K562 (cell line): ENCODE data around the gene CLDN5. TPM values are rescaled to one million over a fixed set of nuclear protein-coding genes. Genes with fewer than 3 reads are reported as not detected.

Experiments used
- ARHGAP35 ChIP-seq: fragments of 450-650 bp; IDR thresholded peaks from 2 replicates; pipeline ENCODE4 v1.6.1; 2018; ENCODE audit not compliant: partially characterized antibody
- CTCF ChIP-seq, 3 experiments: IDR thresholded peaks in 2 of 3; conservative IDR thresholded peaks in 1 of 3; 2 replicates each; pipeline ENCODE4 v1.5.1; 2011 to 2012; ENCODE audit warnings: low read length in 3 of 3, mild to moderate bottlenecking in 3 of 3, control low read depth in 2 of 3, improper control_type of control experiment in 1 of 3, inconsistent platforms in 1 of 3, low read depth in 1 of 3, mixed read lengths in 1 of 3, moderate library complexity in 1 of 3; ENCODE audit not compliant: insufficient read depth in 2 of 3
- FOXP4 ChIP-seq: sonication (generic); formaldehyde crosslinking; IDR thresholded peaks from 2 replicates; pipeline ENCODE4 v1.8.0; 2022; ENCODE audit warnings: mild to moderate bottlenecking, missing genetic modification reagents, borderline replicate concordance
- GABPB2 ChIP-seq: fragments of 250-450 bp; sonication (Bioruptor Pico); conservative IDR thresholded peaks from 2 replicates; pipeline ENCODE4 v1.5.1; 2021; ENCODE audit warnings: mild to moderate bottlenecking
- HDAC1 ChIP-seq, 2 experiments: fragments of 450-650 bp; IDR thresholded peaks; 2 replicates each; pipeline ENCODE4 v1.6.1; 2016 to 2017; ENCODE audit warnings: inconsistent platforms in 1 of 2, mild to moderate bottlenecking in 1 of 2, moderate library complexity in 1 of 2
- SREBF2 ChIP-seq: sonication (generic); formaldehyde crosslinking; IDR thresholded peaks from 2 replicates; pipeline ENCODE4 v1.4.0; 2020; ENCODE audit warnings: mild to moderate bottlenecking, missing genetic modification reagents
- SRSF9 ChIP-seq: fragments of 200-400 bp; formaldehyde crosslinking; IDR thresholded peaks from 2 replicates; pipeline ENCODE4 v1.6.1; 2017; ENCODE audit warnings: low read depth, low read length, borderline replicate concordance
- ZNF311 ChIP-seq: fragments of 250-450 bp; sonication (Bioruptor Pico); IDR thresholded peaks from 2 replicates; pipeline ENCODE4 v1.4.0; 2020; ENCODE audit warnings: mild to moderate bottlenecking, moderate library complexity
- ZNF431 ChIP-seq: sonication (generic); formaldehyde crosslinking; IDR thresholded peaks from 2 replicates; pipeline ENCODE4 v1.8.0; 2022; ENCODE audit warnings: mild to moderate bottlenecking, missing genetic modification reagents
- ZNF589 ChIP-seq: fragments of 200-800 bp; sonication (Bioruptor generic); IDR thresholded peaks from 2 replicates; pipeline ENCODE4 v1.6.1; 2016; ENCODE audit warnings: low read depth, missing genetic modification characterization, missing compliant biosample characterization
- polyA plus RNA-seq, 8 experiments: library from polyadenylated mRNA; depleted of rRNA in 4 of 8; stranded (reverse) in 5 of 8; unstranded in 3 of 8; fragments of >200 nt; fragmentation: Nextera tagmentation in 2 of 8; fragmentation: Illumina TruSeq in 1 of 8; extraction: Ambion mirVana in 2 of 8; extraction: Trizol in 1 of 8; gene quantifications; 2 replicates each; pipeline versions ENCODE4 v1.2.1 to v1.2.3, GENCODE V29; 2011 to 2014; ENCODE audit warnings: inconsistent platforms in 1 of 8, missing spikeins in 1 of 8
- total RNA-seq, 7 experiments: library from RNA; depleted of rRNA in 6 of 7; stranded (reverse); fragments of >200 nt in 6 of 7; fragmentation: Illumina TruSeq in 2 of 7; extraction: Trizol in 2 of 7; gene quantifications; 2 replicates each; pipeline versions ENCODE4 v1.2.1 to v1.2.3, GENCODE V29; 2011 to 2021; ENCODE audit warnings: low replicate concordance in 1 of 7
- TF ChIP-seq, protein P1 (sequence below): fragments of 450-650 bp; IDR thresholded peaks from 2 replicates; pipeline ENCODE4 v1.6.1; 2016; ENCODE audit warnings: mild to moderate bottlenecking
- TF ChIP-seq, protein P2 (sequence below): sonication (generic); formaldehyde crosslinking; IDR thresholded peaks from 2 replicates; pipeline ENCODE4 v1.8.1; 2023; ENCODE audit warnings: mild to moderate bottlenecking, missing genetic modification reagents

The CLDN5 gene
- total and polyA plus RNA-seq, 9 of the 15 experiments (the other 6 are each of a cell fraction or from before 2014, with no cell fraction given): 0.20 TPM; not detected in 8

GRCh38 chr22:19480173-19480568, 44.0 kb downstream of the CLDN5 start (continued):
- TF ChIP-seq, protein P1, sequence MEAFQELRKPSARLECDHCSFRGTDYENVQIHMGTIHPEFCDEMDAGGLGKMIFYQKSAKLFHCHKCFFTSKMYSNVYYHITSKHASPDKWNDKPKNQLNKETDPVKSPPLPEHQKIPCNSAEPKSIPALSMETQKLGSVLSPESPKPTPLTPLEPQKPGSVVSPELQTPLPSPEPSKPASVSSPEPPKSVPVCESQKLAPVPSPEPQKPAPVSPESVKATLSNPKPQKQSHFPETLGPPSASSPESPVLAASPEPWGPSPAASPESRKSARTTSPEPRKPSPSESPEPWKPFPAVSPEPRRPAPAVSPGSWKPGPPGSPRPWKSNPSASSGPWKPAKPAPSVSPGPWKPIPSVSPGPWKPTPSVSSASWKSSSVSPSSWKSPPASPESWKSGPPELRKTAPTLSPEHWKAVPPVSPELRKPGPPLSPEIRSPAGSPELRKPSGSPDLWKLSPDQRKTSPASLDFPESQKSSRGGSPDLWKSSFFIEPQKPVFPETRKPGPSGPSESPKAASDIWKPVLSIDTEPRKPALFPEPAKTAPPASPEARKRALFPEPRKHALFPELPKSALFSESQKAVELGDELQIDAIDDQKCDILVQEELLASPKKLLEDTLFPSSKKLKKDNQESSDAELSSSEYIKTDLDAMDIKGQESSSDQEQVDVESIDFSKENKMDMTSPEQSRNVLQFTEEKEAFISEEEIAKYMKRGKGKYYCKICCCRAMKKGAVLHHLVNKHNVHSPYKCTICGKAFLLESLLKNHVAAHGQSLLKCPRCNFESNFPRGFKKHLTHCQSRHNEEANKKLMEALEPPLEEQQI: no peak
- no peak for TF ChIP-seq ZNF431 (CRISPR knock-in tag)
- TF ChIP-seq SRSF9: no peak
- no peak for TF ChIP-seq ZNF589 (CRISPR knock-in tag)
- TF ChIP-seq HDAC1 (IDR thresholded peaks at IDR 0.05): no peak
- TF ChIP-seq ZNF311 (CRISPR knock-in tag): 0 out of 2 replicates have a peak, but pooled peaks have one; percentile 21
- TF ChIP-seq ARHGAP35: no peak
- TF ChIP-seq, protein P2, sequence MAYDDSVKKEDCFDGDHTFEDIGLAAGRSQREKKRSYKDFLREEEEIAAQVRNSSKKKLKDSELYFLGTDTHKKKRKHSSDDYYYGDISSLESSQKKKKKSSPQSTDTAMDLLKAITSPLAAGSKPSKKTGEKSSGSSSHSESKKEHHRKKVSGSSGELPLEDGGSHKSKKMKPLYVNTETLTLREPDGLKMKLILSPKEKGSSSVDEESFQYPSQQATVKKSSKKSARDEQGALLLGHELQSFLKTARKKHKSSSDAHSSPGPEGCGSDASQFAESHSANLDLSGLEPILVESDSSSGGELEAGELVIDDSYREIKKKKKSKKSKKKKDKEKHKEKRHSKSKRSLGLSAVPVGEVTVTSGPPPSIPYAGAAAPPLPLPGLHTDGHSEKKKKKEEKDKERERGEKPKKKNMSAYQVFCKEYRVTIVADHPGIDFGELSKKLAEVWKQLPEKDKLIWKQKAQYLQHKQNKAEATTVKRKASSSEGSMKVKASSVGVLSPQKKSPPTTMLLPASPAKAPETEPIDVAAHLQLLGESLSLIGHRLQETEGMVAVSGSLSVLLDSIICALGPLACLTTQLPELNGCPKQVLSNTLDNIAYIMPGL (CRISPR knock-in tag): peak; percentile 92
- TF ChIP-seq FOXP4 (CRISPR knock-in tag): no peak
- 0 out of 6 replicates have a peak, but pooled peaks of 1 of the 3 experiments have one; percentile 4 for TF ChIP-seq CTCF (IDR thresholded peaks at IDR 0.05 in 2 of 3, conservative IDR thresholded peaks at IDR 0.05 in 1 of 3; ENCODE audit: insufficient read depth in 2 of 3, low read depth in 1 of 3, low read length in 3 of 3)
- TF ChIP-seq GABPB2 (CRISPR knock-in tag): peak; percentile 69; the same call in 1 of the 2 replicates
- TF ChIP-seq SREBF2 (CRISPR knock-in tag): no peak
